Globus pallidus (tissue), 1 donor: Measurements from ENCODE around the gene SH3BP2.
"Not testable (repeated sequence)": the region's sequence is repeated elsewhere in the genome, so short reads cannot be mapped to it uniquely, and the experiment has no call there.

Experiments
- DNase-seq: peaks from one replicate; pipeline ENCODE4 v3.0.0-alpha.2; 2015; ENCODE audit warnings: low spot score

SH3BP2 gene

DNA sequence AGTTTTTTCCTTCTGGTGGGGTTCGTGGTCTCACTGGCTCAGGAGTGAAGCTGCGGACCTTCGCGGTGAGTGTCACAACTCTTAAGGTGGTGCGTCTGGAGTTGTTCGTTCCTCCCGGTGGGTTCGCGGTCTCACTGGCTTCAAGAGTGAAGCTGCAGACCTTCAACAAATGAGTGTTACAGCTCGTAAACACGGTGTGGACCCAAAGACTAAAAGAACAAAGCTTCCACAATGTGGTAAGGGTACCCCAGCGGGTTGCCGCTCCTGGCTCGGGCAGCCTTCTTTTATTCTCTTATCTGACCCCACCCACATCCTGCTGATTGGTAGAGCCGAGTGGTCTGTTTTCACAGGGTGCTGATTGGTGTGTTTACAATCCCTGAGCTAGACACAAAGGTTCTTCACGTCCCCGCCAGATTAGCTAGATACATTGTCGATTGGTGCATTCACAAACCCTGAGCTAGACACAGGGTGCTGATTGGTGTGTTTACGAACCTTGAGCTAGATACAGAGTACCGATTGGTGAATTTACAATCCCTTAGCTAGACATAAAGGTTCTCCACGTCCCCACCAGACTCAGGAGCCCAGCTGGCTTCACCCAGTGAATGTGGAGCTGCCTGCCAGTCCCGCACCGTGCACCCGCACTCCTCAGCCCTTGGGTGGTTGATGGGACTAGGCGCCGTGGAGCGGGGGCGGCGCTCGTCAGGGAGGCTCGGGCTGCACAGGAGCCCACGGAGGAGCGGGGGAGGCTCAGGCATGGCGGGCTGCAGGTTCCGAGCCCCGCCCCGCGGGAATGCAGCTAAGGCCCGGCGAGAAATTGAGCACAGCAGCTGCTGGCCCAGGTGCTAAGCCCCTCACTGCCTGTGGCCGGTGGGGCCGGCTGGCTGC is 30.2 kb upstream of the SH3BP2 start:
- not testable (repeated sequence) for DNase-seq

DNA sequence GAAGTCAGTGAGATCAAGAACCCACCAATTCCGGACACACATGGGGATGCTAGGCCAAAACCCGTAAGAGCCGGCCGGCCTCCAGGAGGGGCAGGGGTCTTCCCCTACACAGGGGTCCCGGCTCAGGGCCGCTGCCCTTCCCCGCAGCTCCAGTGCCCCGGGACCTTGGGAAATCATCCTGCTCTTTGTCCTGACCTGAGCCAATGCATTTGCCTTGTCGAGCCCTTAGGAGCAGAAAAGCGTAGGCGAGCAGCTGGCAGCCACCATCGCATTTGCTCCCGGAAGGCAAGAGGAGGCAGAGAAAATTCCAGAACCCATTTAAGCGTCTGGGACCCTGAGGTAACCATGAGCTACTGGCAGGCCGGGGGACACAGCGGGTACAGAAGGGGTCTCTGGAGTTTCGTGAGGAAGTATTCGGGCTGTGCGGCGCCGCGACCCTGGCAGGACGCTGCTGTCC is 29.3 kb upstream of the SH3BP2 start:
- DNase-seq, result no peak

DNA sequence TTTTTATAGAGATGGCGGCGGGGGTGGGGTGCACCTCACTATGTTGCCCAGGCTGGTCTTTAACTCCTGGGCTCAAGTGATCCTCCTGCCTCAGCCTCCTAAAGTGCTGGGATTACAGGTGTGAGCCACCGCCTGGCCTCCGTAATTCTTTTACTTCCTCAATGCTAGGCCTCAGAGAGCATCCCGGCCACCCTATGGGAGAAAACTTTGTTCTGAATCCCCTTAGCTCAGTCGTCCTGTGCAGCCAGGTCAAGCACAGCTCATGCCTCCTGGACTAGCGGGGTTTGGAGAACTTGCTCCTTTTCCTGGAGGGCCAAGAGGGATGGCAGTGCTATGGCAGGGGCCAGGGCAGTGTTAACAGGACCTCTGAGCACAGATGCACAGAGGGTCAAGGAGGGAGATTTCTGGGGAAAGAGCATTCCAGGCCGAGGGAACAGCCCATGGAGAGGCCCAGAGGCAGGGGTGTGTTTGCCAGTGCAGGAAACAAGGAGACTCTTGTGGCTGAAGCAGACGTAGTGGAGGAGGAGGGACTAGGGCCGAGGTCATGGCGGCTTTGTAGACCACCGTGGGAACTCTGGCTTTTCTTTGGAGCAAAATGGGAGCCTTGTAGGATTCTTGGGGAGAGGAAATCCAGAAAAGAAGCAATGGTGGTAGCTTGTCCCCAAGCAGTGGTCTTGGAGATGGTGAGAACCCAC is 26.9 kb upstream of the SH3BP2 start:
- DNase-seq, result no peak

DNA sequence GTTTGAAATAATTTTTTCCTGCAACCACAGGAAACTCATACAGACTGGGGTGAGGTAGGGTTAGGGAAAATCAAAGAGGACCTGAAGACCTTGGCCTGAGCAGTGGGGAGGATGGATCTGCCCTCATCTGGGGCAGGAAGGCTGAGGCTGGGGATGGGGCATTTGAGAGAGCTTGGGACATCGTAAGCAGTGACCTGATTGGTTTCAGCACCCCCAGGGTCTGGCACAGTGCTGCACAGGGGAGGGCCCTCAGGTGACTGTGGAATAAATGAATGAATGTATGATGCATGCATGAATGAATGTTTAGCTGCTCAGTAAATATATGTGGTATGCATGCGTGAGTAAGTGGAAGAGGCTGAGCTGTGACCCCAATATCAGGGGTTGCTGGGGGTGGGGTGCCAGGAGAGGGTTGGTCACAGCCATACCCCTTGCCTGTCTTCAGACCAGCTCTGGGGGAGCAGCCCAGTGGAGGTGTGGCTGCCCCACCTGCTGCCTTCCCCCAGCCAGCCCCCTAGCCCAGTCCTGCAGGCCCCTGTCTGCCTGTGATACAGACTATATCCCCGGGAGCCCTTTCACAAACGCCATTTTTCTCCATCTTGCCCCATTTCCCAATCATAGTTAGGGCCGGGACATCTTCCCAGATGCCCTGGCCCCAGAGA is 25.7 kb upstream of the SH3BP2 start:
- DNase-seq, result no peak

DNA sequence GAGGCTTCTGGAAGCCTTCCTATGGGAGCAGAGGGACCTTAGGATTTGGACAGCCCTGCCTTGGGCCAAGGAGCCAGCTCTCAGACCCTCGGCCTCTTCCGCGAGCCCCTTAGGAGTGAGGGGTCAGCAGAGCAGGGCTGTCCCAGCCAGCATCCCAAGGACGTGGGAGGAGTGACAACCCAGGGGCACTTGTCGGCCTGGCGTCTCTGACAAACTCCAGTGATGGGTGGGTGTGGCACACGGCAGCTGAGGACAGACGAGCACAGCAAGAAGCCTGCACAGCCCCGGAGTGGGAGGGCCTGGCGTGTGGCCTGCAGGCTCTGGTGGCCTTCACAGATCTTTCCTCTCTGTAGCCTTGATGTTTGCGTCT is 25.2 kb upstream of the SH3BP2 start:
- no peak for DNase-seq

DNA sequence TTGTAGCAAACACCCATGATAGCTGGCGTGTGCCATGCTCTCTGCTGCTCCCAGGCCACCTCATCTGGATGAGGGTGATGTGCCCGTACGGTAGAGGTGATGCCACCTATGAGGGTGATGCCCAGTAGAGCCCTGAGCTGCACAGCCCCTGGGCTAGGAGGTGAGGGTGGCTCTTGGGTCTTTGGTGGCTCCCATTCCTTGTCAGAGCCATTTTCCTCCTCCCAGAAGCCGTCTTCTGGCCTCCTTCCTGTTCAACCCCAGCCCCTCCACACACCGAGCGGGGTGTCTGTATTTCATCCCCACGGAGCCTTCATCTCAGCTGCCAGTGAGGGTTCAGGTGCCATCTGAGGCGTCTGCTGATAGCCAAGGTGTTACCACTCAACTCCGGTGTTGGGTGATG is 24.8 kb upstream of the SH3BP2 start:
- no peak for DNase-seq

DNA sequence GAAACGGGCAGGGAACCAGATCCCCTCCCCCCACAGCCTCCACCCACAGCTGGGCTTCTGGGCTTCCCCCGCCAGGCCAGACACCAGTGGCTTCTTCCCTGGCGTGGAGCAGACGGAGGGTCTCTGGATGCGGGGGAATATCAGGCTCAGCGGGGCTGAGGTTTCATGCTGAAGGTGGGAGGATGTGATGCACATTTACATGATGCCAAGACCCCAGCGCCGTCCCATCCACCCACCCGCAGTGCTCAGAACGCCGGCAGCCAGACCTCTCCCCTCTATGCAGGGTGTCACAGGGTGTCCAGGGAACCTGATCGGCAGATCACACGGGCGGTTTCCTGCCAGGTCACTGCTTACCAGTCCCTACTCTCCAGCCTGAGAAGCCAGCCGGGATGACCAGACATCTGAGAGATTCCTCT is 24.0 kb upstream of the SH3BP2 start:
- DNase-seq, result no peak

DNA sequence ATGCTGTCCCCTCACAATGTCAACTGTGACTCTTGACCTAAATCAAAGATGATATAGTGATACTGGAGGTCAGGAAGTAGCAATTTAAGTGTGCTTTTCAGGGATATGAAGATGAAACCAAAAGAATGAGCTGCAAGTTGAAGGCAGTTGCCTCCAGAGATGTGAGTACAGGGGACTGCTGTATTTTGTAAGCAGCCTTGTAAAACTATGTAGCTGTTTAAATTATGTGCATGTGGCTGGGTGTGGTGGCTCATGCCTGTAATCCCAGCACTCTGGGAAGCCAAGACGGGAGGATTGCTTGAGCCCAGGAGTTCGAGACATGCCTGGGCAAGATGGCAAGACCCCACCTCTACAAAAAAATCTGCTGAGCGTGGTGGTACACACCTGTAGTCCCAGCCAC is 21.6 kb upstream of the SH3BP2 start:
- no peak for DNase-seq

DNA sequence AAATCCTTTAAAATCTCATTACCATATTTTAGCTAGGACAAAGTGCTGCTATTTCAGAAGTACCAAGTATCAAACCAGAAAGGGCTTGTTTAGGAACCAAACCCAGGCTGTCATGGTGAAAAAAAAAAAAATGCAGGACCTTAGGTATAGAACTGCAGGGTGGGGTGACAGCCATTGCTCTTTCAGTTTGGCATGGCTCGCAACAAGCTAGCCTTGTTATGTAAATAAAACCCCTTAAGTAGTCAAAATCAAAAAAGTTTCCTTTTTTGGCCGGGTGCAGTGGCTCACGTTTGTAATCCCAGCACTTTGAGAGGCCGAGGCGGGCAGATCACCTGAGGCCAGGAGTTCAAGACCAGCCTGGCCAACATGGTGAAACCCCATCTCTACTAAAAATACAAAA is 12.2 kb upstream of the SH3BP2 start:
- not testable (repeated sequence) for DNase-seq

DNA sequence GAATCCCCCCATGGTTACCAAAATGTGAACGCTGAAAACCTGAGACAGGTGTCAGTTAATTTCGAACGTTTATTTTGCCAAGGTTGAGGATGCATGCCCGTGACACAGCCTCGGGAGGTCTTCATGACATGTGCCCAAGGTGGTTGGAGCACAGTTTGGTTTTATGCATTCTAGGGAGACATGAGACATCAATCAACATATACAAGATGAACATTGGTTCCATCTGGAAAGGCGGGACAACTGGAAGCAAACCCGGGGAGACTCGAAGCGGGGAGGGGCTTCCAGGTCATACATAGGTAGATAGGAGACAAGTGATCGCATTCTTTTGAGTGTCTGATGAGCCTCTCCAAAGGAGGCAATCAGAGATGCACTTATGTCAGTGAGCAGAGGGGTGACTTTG is 11.0 kb upstream of the SH3BP2 start:
- DNase-seq, result no peak

DNA sequence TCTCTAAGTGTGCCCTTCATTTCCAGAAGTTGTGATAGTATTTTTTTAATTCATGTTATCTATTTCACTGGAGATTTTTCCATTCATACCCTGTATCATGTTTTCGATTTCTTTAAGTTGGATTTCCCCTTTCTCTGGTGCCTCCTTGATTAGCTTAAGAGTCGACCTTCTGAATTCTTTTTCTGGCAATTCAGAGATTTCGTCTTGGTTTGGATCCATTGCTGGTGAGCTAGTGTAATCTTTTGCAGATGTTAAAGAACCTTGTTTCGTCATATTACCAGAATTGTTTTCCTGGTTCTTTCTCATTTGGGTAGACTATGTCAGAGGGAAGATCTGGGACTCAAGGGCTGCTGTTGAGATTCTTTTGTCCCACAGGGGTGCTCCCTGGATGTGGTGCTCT is 9.1 kb upstream of the SH3BP2 start:
- DNase-seq, result no peak

DNA sequence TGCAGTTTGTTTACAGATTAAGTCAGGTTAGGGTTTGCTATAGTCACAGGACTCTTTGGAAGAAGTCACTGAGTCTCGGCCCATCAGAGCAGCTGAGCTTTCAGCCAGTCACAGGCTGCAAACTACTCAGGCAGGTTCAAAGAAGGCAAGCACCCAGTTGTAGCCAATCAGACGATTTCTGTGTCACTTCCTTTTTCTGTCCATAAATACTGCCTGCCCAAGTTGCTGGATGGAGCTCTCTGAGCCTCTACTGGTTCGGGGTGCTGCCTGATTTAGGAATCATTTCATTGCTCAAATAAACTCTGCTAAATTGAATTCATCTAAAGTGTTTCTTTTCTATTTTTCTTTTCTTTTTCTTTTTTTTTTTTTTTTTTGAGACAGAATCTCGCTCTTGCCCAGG is 7.3 kb upstream of the SH3BP2 start:
- DNase-seq, result peak; percentile 42

DNA sequence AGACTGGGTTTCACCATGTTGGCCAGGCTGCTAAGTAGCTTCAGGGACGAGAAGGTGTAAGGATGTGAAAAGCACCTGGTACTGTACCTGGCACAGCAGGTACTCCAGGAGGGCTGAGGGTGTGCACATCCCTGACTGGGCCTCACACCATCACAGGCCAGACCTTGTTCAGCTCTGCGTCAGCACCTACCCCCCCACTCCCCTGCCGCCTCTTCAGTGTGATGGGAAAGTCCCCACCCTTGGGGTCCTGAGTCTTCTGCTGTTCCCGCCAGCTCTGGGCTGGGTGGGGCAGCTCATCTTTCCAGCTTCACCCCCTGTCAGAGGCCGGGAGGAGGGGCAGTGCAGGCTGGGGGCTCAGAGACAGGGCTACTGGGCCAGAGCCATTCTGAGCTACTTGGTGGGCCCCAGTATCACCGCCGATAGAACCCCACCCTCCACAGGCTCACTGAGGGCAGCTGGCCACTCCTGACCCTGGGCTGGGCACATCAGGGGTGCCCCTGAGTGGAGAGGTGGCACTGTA is 6.7 kb upstream of the SH3BP2 start:
- DNase-seq, result no peak

DNA sequence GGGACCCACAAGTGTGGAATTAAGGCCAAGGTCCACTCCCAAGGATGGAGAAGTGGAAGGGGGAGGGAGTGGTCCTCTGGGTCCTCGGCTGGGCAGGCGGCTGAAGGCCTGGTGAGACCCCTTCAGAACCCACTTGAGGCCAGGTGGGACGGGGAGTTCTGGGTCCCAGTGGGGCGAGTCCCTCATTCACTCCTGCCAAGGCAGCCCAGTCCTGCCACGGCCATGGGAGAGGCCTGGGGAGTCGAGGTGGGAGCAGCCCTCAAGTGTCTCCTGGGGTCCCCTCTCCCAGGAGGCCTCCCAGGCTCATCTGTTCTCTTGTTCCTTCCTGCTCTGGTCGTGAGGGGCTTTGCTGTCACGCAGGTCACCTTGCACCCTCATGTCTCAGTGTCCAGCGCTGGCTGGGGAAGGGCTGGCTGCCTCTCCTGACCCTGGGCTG is 6.1 kb upstream of the SH3BP2 start:
- DNase-seq, result no peak

DNA sequence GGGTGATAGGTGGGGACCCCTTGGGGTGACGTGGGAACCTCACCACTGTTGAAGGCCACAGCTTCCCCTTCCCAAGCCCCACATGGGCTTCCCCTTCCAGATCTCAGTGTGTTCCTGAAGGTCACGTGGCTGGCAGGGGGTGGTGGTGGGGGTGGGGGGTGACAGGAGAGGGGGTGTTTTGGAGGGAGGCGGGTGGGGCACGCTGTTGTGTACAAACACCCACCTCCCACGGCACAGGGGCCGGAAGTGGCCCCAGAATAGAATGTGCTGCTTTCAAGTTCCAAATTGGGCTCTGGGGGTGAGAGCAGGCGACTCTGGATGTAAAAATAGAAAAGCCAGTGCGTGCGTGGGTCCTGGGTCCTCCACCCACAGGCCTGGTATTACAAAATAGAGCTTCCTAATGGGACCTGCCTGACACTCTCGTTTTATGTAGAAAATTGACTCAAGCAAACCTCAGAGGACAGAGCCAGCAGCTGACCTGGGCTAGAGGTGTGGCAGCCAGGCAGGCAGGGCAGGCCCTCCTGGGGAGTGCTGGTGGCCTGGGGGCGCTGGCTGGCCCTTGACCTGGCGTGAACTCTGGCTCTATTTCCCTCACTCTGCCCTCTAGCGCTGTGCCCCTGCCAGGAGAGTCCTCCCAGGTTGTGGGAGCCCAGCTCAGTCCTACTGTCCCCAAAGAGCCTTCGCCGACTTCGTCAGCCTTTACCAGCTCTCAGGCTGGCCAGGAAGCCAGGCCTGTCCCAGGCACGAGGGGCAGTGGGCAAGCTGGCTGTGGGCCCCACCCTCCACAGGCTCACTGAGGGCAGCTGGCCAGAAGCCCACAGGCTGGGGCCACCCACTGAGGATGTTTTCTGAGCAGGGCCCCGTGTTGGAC is 5.4 kb upstream of the SH3BP2 start:
- no peak for DNase-seq

DNA sequence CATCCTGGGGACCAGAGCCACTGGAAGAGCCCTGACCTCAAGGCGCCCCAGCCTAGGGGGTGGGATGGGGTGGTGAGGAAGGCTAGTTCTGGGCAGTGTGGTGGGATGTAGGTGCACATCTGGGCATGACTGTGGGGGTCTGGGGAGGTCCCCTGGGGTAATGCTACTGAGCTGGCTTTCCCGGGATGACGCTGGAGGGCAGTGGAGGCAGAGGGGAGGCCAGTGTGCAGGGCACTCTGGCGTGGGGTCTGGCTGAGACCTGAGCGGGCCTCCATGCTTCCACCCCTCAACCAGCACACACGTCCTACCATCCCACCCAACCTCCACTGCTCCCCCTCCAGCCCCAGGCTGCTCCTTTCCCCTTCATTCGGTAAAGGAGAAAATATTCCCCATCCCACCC is 4.8 kb upstream of the SH3BP2 start:
- no peak for DNase-seq

DNA sequence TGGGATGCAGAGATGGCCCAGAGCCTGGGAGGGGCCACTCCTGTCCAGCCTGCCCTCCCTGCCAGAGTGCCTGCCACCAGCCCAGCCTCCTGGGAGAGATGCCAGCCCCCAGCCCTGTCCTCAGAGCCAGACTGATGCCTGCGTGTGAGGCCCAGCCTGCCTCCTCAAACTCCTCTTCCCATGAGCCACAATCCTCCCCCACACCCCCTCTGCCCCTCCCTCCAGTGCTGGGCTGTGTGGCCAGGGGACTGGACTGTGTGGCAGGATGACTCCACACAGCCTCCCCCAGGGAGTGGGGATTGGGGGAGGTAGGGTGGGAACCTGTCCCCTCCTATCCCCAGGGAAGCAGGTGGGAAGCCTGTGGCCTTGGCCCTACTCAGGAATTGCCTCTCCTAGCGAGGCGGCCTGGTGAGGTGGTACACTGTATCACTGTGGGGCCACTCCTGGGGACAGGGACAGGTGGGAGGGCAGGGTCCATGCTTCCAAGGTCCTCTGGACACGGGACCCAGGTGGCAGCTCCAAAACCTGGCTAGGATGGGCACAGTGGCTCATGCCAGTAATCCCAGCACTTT is 4.3 kb upstream of the SH3BP2 start:
- DNase-seq, result peak; percentile 48

DNA sequence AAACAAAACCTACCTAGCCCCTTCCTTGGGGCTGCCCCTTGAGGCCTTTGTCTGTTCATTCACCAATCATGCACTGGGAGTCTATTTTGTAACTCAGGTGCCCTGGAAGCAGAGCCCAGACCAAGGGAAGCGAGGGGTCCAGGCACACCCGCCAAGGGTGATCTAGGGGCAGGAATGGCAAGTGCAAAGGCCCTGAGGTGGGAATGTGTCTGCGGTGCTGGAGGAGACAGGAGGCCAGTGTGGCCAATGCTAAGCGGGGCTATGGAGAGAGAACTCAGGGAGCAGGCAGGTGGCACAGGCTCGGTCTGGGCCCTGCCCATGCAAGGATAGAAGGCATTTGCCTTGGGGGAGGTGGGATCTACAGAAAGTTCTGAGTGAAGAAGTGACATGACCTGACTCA is 3.5 kb upstream of the SH3BP2 start:
- no peak for DNase-seq

DNA sequence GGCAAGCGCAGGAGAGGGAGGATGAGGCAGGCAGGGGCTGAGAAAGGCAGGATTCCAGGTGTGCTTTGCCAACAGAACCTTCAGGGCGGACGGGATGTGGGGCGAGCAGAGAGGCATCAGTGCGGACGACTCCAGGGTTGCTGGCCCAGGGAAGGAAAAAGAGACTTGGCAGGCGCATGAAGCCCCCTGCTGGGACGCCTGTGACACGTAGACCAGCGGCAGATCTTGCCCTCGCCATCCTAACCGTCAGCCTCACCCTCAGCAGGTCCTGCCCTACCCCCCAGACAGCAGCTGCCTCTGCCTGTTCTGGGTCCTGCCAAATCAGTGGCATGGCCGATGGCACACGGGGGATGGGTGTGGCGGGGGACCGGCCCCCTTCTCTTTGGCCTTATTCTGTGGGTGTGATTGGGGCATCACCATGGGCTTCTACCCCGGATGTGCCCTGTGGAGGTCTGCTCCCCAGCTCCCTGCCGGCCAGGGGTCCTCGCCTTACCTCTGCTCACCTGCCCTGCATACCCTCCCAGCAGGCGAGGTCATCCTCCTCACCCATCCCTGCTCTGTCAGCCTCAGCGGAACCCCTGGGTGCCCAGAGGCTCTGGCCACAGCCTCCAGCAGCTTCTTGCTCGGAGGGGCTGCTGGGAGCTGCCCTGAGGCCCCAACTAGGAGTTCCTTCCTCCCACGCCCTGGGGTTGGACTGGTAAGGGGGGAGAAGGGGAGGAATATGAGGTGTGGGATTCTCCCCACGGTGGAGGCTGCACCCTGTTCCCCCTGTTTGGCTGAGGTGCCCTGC is 2.9 kb upstream of the SH3BP2 start:
- no peak for DNase-seq
